ENCODE data around the gene GATA1.
"Not testable (repeated sequence)": the region's sequence is repeated elsewhere in the genome, so short reads cannot be mapped to it uniquely, and the experiment has no call there.

Gene GATA1

GRCh38 chrX:48814722-48815121, 28.3 kb downstream of the GATA1 start:
- no peak overlapping the region for H3K4me3 ChIP-seq (ENCODE audit: low read length)

GRCh38 chrX:48815266-48815665, 28.9 kb downstream of the GATA1 start:
- DNase-seq (ENCODE audit: low read depth), result no peak
- H3K4me3 ChIP-seq (ENCODE audit: low read length), result no peak overlapping the region
- no peak for TF ChIP-seq CTCF (conservative IDR thresholded peaks at IDR 0.05; ENCODE audit: low read depth, low read length)

More at GRCh38 chrX:48814722-48815121, 28.3 kb downstream of the GATA1 start:
- DNase-seq (ENCODE audit: low read depth), result no peak
- no peak for TF ChIP-seq CTCF (conservative IDR thresholded peaks at IDR 0.05; ENCODE audit: low read depth, low read length)

GRCh38 chrX:48816014-48816810, 29.8 kb downstream of the GATA1 start:
- no peak for TF ChIP-seq CTCF (conservative IDR thresholded peaks at IDR 0.05; ENCODE audit: low read depth, low read length)
- no peak overlapping the region for H3K4me3 ChIP-seq (ENCODE audit: low read length)
- DNase-seq (ENCODE audit: low read depth), result no peak

GRCh38 chrX:48818098-48818497, 31.7 kb downstream of the GATA1 start:
- TF ChIP-seq CTCF (conservative IDR thresholded peaks at IDR 0.05; ENCODE audit: low read depth, low read length), result no peak
- H3K4me3 ChIP-seq (ENCODE audit: low read length), result no peak overlapping the region
- DNase-seq (ENCODE audit: low read depth), result no peak

GRCh38 chrX:48818866-48819265, 32.5 kb downstream of the GATA1 start:
- DNase-seq (ENCODE audit: low read depth), result no peak
- no peak overlapping the region for H3K4me3 ChIP-seq (ENCODE audit: low read length)
- TF ChIP-seq CTCF (conservative IDR thresholded peaks at IDR 0.05; ENCODE audit: low read depth, low read length), result no peak

- DNase-seq (ENCODE audit: low read depth); H3K4me3 ChIP-seq (ENCODE audit: low read length): not testable (repeated sequence)
These were observed 33.0 kb downstream of the GATA1 start for GRCh38 chrX:48819394-48819793.

- no peak for TF ChIP-seq CTCF (conservative IDR thresholded peaks at IDR 0.05; ENCODE audit: low read depth, low read length)
These were observed 36.7 kb downstream of the GATA1 start for GRCh38 chrX:48823053-48823452.

More at GRCh38 chrX:48823053-48823452, 36.7 kb downstream of the GATA1 start:
- H3K4me3 ChIP-seq (ENCODE audit: low read length), result no peak overlapping the region
- no peak for DNase-seq (ENCODE audit: low read depth)
